Right atrium auricular region (tissue), 2 donors: ENCODE results near the gene TAAR5. TPM values are rescaled to one million over a fixed set of nuclear protein-coding genes. Genes with fewer than 3 reads are reported as not detected.
"Not testable (repeated sequence)": the region's sequence is repeated elsewhere in the genome, so short reads cannot be mapped to it uniquely, and the experiment has no call there.

Experiments
- DNase-seq: peaks from one replicate; pipeline ENCODE4 v3.0.0-alpha.2; 2019; ENCODE audit warnings: low spot score
- H3K27ac ChIP-seq, 2 donors: fragments of 200-600 bp; sonication (generic); 1 replicate in 1 of 2; 2 replicates in 1 of 2; pipeline ENCODE4 v1.5.1; 2016 to 2019
- H3K27me3 ChIP-seq, 2 donors: fragments of 200-600 bp; sonication (generic); one replicate each; pipeline versions ENCODE4 v1.5.1 to v1.6.0; 2017 to 2019
- H3K36me3 ChIP-seq: fragments of 200-600 bp; sonication (generic); one replicate; pipeline ENCODE4 v1.5.1; 2016
- H3K4me1 ChIP-seq, 2 donors: fragments of 200-600 bp; sonication (generic); one replicate each; pipeline versions ENCODE4 v1.5.1 to v1.6.0; 2017 to 2019
- H3K4me3 ChIP-seq, 2 donors: fragments of 200-600 bp; sonication (generic); 1 replicate in 1 of 2; 2 replicates in 1 of 2; pipeline ENCODE4 v1.5.1; 2017 to 2019; ENCODE audit warnings: mild to moderate bottlenecking in 1 of 2, moderate library complexity in 1 of 2
- H3K9me3 ChIP-seq, 2 donors: fragments of 200-600 bp; sonication (generic); one replicate each; pipeline ENCODE4 v1.5.1; 2019
- total RNA-seq, 2 donors: library from RNA; depleted of rRNA; stranded (reverse); fragments of >200 nt; gene quantifications; one replicate each; pipeline ENCODE4 v1.1.0, GENCODE V29; 2016
- TF ChIP-seq, protein P1 (sequence below), 2 donors: fragments of 200-600 bp; sonication (generic); IDR thresholded peaks; one replicate each; pipeline ENCODE4 v1.5.1; 2019; ENCODE audit warnings: antibody characterized with exemption in 2 of 2

The TAAR5 gene
- total RNA-seq, 2 donors from 2014 or later, result not detected

DNA sequence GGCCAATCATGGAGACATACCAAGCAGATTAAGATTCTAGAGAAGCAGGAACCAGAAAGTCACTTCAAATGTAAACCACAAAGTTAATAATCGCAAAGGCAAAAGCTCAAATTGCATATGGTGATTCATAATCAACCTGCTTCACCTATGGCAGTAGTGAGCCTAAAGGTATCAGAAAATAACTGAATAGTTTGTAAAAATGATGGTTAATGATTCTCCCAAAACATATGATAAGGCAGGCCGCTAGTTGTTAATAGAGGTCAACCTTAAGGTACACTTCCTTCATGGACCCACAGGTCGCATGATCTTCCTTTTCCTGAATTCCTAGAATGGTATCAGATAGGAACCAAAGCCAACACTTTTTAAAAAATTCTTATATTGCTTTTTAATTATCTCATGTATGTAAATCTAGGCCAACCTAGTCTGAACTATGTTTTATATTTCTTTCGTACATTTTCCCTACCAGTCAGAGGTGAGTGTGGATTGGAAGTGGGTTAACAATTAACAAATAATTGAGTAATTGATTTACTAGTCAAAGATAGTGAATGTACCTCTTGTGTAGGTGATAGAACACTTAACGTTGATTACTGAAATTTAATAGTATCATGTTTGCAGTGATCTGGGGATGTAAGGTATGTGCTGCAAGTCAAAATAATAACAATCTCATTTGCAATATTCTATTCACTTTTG lies 18.1 kb upstream of the TAAR5 start:
- Histone ChIP-seq H3K4me3 (no peak overlapping the region), H3K9me3 (no peaks in the 10 kb centered on the region), H3K27ac (no peak overlapping the region), H3K4me1 (no peaks in the 10 kb centered on the region), H3K27me3 (no peaks in the 10 kb centered on the region), H3K36me3 (no peaks in the 10 kb centered on the region)
- TF ChIP-seq, protein P1, sequence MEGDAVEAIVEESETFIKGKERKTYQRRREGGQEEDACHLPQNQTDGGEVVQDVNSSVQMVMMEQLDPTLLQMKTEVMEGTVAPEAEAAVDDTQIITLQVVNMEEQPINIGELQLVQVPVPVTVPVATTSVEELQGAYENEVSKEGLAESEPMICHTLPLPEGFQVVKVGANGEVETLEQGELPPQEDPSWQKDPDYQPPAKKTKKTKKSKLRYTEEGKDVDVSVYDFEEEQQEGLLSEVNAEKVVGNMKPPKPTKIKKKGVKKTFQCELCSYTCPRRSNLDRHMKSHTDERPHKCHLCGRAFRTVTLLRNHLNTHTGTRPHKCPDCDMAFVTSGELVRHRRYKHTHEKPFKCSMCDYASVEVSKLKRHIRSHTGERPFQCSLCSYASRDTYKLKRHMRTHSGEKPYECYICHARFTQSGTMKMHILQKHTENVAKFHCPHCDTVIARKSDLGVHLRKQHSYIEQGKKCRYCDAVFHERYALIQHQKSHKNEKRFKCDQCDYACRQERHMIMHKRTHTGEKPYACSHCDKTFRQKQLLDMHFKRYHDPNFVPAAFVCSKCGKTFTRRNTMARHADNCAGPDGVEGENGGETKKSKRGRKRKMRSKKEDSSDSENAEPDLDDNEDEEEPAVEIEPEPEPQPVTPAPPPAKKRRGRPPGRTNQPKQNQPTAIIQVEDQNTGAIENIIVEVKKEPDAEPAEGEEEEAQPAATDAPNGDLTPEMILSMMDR (IDR thresholded peaks at IDR 0.05), result no peak
- no peak for DNase-seq

DNA sequence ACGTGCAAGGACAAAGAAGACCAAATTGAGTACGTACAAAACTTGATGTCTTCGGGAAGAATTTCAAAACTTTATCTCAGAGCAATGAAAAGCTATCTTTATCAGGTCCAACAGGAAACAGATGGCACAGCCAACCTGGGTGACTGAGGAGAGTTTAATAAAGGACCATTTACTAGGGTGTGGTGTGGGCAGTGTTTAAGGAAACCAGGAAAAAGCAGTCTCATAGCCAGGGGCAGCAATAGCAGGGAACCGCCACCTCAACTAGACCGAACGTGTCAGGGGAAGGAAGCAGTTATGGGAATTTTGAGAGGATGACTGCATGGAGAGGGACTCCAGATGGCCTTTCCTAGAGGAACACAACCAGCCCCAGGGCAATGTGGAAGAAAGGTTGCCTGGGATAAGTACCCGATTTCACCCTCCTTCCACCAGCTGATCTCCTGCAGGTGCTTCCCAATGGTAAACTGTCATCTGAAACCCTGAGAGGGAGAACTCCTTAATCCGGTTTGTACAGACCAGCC lies 15.2 kb upstream of the TAAR5 start:
- no peak for DNase-seq
- TF ChIP-seq, protein P1 (IDR thresholded peaks at IDR 0.05), result no peak
- Histone ChIP-seq H3K9me3 (no peaks in the 10 kb centered on the region), H3K36me3 (no peaks in the 10 kb centered on the region), H3K27ac (no peak overlapping the region), H3K27me3 (no peaks in the 10 kb centered on the region), H3K4me1 (no peaks in the 10 kb centered on the region), H3K4me3 (no peak overlapping the region)

DNA sequence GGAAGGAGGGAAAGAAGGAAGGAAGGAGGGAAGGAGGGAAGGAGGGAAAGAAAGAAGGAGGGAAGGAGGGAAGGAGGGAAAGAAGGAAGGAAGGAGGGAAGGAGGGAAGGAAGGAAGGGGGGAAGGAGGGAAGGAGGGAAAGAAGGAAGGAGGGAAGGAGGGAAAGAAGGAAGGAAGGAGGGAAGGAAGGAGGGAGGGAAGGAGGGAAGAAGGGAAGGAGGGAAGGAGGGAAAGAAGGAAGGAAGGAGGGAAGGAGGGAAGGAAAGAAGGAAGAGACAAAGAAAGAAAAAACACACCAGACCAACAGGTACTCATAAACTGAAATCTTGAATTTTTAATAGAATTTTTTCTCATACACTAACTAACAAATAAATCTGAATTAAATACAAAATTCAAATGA lies 11.4 kb upstream of the TAAR5 start:
- not testable (repeated sequence) for H3K4me1 ChIP-seq, H3K36me3 ChIP-seq, H3K4me3 ChIP-seq, H3K9me3 ChIP-seq, DNase-seq, H3K27ac ChIP-seq, H3K27me3 ChIP-seq

DNA sequence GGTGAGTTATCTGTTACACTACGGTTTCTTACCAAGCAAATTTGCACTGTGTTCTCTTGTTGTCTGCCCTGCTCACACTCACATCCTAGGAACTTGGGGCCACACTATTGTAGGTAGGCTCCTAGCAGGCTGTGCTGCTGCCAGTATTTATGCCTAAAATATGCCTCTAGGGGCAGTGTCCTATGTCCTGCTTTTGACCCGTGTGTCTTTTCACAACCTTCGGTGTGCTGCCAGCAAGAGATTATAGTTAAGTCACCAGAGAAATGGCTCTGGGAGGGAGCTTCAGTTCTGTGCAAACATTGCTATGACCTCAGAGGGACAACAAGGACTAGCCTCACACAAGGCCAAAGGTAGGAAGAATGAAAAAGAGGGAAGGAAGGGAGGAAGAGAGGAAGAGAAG lies 8.9 kb upstream of the TAAR5 start:
- no peaks in the 10 kb centered on the region for H3K9me3 ChIP-seq
- TF ChIP-seq, protein P1 (IDR thresholded peaks at IDR 0.05), result no peak
- H3K27me3 ChIP-seq, result no peaks in the 10 kb centered on the region
- H3K27ac ChIP-seq, result no peak overlapping the region
- H3K4me3 ChIP-seq, result no peak overlapping the region
- DNase-seq, result no peak
- H3K36me3 ChIP-seq, result no peaks in the 10 kb centered on the region
- H3K4me1 ChIP-seq, result no peaks in the 10 kb centered on the region

DNA sequence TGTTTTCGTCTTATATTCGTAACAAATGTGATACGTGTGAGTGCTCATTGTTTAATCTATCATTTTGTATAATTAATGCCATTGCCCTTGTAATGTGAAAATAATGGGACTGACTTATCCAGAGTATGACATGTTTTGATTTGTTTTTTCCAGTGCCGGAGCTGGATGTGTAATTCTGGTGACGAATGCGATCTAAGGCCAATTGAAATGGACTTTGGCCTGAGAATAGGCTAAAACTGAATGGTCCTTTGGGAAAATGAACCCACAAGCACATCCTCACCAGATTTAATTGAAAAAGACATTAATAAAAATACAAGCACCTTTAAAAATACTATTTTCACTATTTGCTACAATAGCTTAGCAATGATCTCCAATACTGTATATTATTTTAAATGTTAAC lies 6.7 kb upstream of the TAAR5 start:
- DNase-seq, result no peak
- H3K4me1 ChIP-seq, result no peaks in the 10 kb centered on the region
- no peak overlapping the region for H3K4me3 ChIP-seq
- H3K36me3 ChIP-seq, result no peaks in the 10 kb centered on the region
- no peak overlapping the region for H3K27ac ChIP-seq
- TF ChIP-seq, protein P1 (IDR thresholded peaks at IDR 0.05), result no peak
- no peaks in the 10 kb centered on the region for H3K9me3 ChIP-seq
- H3K27me3 ChIP-seq, result no peaks in the 10 kb centered on the region

DNA sequence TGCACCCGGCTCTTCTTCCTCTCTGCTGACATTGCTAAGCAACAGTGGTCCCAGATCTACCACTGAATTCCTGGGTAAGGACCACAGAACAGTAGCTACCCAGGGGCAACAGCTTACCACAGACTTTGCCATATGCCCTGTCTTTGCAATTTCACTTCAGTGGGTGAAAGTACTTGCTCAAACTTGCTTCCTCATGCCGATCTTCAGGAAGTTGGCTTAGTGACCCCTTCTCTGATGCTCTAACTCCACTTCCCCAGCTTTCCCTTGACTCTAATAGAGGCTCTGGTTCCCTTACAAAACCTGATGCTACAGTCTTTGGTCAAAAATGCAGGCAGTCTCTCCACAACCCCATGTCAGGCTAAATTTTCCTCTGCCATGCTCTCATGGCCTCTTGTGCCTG lies 3.3 kb upstream of the TAAR5 start:
- no peaks in the 10 kb centered on the region for H3K9me3 ChIP-seq
- DNase-seq, result no peak
- no peaks in the 10 kb centered on the region for H3K36me3 ChIP-seq
- H3K4me1 ChIP-seq, result no peaks in the 10 kb centered on the region
- no peak overlapping the region for H3K4me3 ChIP-seq
- no peaks in the 10 kb centered on the region for H3K27me3 ChIP-seq
- no peak overlapping the region for H3K27ac ChIP-seq
- TF ChIP-seq, protein P1 (IDR thresholded peaks at IDR 0.05), result no peak
